GM21619 (cell line): Measurements from ENCODE around the gene NRCAM.

Experiments used
- ATAC-seq: cut with Tn5 transposase; IDR thresholded peaks from one replicate; pipeline ENCODE4 v1.9.1; 2021; ENCODE audit not compliant: unreplicated experiment

NRCAM gene

GRCh38 chr7:108252177-108252576 is 204.1 kb downstream of the NRCAM start:
- ATAC-seq: no peak

- ATAC-seq: no peak
Measured at GRCh38 chr7:108251700-108252099, 204.5 kb downstream of the NRCAM start.

GRCh38 chr7:108249453-108249852 is 206.8 kb downstream of the NRCAM start:
- ATAC-seq: no peak

- no peak for ATAC-seq
Measured at GRCh38 chr7:108248821-108249220, 207.4 kb downstream of the NRCAM start.

- no peak for ATAC-seq
Measured at GRCh38 chr7:108248418-108248817, 207.8 kb downstream of the NRCAM start.

GRCh38 chr7:108247614-108248013 is 208.6 kb downstream of the NRCAM start:
- no peak for ATAC-seq

- ATAC-seq: peak; percentile 78
Measured at GRCh38 chr7:108246227-108246837, 209.9 kb downstream of the NRCAM start.

- no peak for ATAC-seq
Measured at GRCh38 chr7:108245523-108246226, 210.6 kb downstream of the NRCAM start.

- no peak for ATAC-seq
Measured at GRCh38 chr7:108244110-108244509, 212.1 kb downstream of the NRCAM start.

- ATAC-seq: no peak
Measured at GRCh38 chr7:108239501-108240225, 216.6 kb downstream of the NRCAM start.

GRCh38 chr7:108236681-108237415 is 219.4 kb downstream of the NRCAM start:
- ATAC-seq: no peak

GRCh38 chr7:108235451-108236061 is 220.7 kb downstream of the NRCAM start:
- ATAC-seq: no peak

- ATAC-seq: no peak
Measured at GRCh38 chr7:108234971-108235450, 221.2 kb downstream of the NRCAM start.

GRCh38 chr7:108234281-108234680 is 222.0 kb downstream of the NRCAM start:
- ATAC-seq: no peak

GRCh38 chr7:108232076-108232475 is 224.2 kb downstream of the NRCAM start:
- ATAC-seq: no peak

GRCh38 chr7:108231221-108231620 is 225.0 kb downstream of the NRCAM start:
- no peak for ATAC-seq

GRCh38 chr7:108227366-108227765 is 228.9 kb downstream of the NRCAM start:
- ATAC-seq: no peak

- ATAC-seq: no peak
Measured at GRCh38 chr7:108226816-108227299, 229.4 kb downstream of the NRCAM start.

- no peak for ATAC-seq
Measured at GRCh38 chr7:108225531-108226181, 230.6 kb downstream of the NRCAM start.

- ATAC-seq: no peak
Measured at GRCh38 chr7:108224387-108224786, 231.8 kb downstream of the NRCAM start.
